Measurements from ENCODE around the gene TASOR. TPM values are rescaled to one million over a fixed set of nuclear protein-coding genes. Genes with fewer than 3 reads are reported as not detected.
"Not testable (repeated sequence)": the region's sequence is repeated elsewhere in the genome, so short reads cannot be mapped to it uniquely, and the experiment has no call there.

Gene TASOR, protein sequence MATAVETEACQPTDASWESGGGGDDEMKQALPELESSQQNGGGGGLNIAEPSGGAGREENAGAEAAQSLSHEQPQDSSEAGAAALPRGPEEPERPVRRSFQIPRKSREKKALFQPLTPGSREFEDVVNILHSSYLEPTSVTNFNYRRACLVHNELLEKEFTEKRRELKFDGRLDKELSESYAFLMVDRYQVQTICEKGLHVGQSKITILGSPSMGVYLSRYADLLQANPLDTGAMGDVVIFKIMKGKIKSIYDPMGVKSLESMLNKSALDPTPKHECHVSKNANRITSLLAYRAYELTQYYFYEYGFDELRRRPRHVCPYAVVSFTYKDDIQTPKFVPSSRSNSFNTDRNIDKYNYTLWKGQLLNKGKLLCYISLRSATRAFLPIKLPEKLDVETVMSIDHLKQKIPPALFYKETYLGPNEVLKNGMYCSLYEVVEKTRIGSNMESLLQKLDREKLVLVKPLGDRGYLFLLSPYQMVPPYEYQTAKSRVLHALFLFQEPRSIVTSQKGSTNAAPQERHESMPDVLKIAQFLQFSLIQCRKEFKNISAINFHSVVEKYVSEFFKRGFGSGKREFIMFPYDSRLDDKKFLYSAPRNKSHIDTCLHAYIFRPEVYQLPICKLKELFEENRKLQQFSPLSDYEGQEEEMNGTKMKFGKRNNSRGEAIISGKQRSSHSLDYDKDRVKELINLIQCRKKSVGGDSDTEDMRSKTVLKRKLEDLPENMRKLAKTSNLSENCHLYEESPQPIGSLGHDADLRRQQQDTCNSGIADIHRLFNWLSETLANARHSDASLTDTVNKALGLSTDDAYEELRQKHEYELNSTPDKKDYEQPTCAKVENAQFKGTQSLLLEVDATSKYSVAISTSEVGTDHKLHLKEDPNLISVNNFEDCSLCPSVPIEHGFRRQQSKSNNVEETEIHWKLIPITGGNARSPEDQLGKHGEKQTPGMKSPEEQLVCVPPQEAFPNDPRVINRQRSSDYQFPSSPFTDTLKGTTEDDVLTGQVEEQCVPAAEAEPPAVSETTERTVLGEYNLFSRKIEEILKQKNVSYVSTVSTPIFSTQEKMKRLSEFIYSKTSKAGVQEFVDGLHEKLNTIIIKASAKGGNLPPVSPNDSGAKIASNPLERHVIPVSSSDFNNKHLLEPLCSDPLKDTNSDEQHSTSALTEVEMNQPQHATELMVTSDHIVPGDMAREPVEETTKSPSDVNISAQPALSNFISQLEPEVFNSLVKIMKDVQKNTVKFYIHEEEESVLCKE (N-terminal part only)
- 32.6 TPM for polyA plus RNA-seq (2013, experiment 1 of 2; ENCODE audit: insufficient read length)
- polyA plus RNA-seq (2013, experiment 2 of 2; ENCODE audit: insufficient read length), result 37.2 TPM

DNA sequence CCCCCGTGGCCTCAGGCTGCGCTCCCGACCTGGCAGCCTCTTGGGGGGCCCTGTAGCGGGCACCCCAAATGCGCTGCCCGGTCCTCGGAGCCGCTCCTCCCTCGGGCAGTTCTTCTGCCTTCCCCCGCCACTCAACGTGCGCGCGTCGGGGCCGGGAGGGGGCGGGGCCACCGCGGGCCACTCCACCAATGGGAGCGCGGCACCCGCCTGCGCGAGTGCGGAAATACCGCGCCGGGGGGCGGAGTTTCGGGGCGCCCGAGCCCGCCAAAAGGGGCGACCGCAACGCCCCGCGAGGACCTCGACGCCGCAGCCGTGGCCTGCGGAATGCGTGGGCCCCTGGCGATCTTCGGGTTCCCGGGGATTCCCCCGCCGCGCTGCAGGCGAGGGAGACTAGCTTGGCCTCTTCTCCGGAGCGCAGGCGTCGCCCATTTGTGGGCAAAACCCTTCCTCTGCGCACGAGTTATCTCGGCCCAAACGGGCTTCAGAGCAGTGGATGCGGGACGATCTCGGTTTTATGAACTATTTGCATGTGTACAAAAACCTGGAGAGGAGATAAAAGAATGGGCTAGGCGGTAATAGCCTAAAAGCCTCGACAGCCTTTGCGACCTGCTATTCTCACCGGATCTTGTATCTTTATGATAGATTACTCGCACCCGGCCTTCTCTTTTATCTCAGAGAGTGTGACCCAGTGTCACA is at the start of gene TASOR:
TASOR (minus strand) TSS at position 144 of the 696 bp plus-strand sequence. CDS start 259 bp downstream, outside the sequence.
- peak; percentile 86 for DNase-seq

GRCh38 chr3:56732109-56732508 is 49.0 kb upstream of the TASOR start:
- no peak for DNase-seq

DNA sequence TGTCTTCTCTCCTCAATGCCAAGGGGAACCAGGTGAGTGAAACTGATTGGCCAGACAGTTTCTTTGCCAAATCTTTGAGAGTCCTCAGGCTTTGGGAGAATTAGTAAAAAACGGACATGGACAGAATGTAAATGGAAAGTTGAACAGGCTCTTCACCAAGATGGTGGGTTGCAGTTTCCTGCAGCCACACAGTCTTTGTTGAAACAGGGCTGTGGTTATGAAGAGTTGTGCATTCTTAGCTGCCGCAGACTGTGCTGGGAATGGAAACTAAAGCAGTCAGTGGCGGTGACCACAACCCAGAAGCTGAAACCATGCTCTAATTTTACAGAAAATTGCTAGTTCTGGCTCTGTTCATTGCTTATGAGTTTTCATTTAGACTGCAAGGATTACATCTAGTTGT is 42.1 kb upstream of the TASOR start:
- DNase-seq, result no peak

DNA sequence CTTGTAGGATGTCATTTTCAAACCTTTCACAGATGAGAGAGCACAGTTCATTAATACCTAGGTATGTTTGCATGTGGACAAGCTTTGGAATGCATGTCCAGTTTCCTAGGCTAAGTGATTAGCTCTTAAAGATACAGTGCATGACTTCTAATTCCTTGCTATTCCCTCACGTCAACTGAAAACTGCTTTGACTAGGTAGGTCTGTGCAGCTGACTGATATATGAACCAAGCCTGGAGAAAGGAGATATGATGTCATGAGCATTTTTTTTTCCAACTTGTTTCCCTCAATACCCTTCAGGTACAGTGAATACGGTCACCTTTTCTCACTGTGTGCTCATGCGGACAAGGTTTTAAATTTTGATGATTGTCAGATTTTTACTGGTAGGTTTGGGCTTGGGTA is 41.6 kb upstream of the TASOR start:
- DNase-seq, result no peak

DNA sequence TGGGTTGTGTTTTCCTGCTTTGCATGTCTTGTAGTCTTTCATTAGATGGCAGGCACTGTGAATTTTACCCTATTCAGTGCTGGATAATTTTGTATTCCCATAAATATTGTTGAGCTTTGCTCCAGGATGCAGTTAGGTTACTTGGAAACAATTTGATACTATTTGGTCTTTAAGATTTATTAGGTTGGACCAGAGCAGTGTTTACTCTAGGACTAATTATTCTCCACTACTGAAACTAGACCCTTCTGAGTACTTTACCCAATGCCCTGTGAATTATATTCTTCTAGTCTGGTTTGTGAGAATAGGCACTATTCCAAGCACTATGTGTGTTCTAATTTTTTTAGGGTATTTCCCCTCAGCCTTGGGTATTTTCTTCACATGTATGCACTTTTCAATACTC is 37.8 kb upstream of the TASOR start:
- DNase-seq, result no peak

DNA sequence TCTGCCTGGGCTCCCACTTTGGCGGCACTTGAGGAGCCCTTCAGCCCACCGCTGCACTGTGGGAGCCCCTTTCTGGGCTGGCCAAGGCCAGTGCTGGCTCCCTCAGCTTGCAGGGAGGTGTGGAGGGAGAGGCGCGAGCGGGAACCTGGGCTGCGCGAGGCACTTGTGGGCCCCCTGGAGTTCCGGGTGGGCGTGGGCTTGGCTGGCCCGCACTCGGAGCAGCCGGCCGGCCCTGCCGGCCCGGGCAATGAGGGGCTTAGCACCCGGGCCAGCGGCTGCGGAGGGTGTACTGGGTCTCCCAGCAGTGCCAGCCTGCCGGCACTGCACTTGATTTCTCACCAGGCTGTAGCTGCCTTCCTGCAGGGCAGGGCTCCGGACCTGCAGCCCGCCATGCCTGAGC is 35.7 kb upstream of the TASOR start:
- not testable (repeated sequence) for DNase-seq

- DNase-seq, result no peak
Observed at GRCh38 chr3:56711344-56711743, 28.3 kb upstream of the TASOR start.

GRCh38 chr3:56707412-56707811 is 24.3 kb upstream of the TASOR start:
- not testable (repeated sequence) for DNase-seq

GRCh38 chr3:56706629-56707028 is 23.6 kb upstream of the TASOR start:
- no peak for DNase-seq

GRCh38 chr3:56704706-56705105 is 21.6 kb upstream of the TASOR start:
- DNase-seq, result no peak

DNA sequence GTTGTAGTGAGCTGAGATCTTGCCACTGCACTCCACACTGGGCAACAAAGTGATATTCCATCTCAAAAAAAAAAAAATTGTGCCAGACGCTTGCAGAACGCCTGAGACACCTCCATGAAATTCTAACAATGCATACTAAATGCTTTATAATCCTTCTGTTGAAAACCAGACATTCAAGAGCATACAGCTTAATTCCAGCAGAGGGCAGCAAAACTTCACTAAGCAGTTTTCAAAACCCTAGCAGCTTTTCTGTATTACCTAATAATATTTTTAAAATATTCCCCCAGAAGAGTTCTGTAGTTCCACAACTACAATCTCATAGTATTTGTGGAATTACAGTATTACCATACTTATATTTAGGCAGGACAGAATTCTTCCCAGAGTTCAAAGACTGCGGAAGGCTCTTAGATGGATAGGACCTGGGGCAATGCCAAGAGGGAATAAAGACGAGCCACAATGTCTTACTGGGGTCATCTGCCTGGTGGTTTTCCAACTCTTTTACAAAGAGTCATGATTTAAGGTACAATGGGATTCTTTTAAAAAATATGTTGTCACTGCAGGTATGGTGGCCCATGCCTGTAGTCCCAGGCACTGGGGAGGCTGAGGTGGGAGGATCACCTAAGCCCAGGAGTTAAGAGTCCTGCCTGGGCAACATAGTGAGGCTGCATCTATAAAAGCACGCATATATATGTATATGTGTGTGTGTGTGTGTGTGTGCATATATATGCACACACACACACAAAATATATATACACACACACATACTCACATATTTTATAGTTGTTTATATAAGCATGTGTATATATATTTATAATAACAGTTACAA is 19.6 kb upstream of the TASOR start:
- DNase-seq, result peak; percentile 65

DNA sequence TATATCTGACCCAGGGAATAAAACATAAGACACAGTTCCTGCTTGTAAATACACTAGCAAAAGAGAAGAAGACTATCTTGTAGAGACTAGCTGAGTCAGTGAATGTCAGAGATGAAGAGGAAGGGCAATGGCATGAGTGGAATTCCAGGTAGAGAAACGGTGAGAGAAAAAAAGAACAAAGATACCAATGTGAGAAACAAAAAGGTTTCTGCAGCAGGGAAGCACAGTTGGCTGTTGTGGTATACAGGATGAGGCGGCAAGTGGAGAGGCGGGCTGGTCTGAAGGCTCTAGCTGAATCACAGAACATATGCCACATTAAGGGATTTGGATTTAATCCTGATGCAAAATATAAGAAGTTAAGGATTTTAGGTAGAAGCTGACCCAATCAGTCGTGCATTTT is 17.1 kb upstream of the TASOR start:
- no peak for DNase-seq

- no peak for DNase-seq
Observed at GRCh38 chr3:56694867-56695683, 12.0 kb upstream of the TASOR start.

- no peak for DNase-seq
Observed at GRCh38 chr3:56693750-56694149, 10.7 kb upstream of the TASOR start.

DNA sequence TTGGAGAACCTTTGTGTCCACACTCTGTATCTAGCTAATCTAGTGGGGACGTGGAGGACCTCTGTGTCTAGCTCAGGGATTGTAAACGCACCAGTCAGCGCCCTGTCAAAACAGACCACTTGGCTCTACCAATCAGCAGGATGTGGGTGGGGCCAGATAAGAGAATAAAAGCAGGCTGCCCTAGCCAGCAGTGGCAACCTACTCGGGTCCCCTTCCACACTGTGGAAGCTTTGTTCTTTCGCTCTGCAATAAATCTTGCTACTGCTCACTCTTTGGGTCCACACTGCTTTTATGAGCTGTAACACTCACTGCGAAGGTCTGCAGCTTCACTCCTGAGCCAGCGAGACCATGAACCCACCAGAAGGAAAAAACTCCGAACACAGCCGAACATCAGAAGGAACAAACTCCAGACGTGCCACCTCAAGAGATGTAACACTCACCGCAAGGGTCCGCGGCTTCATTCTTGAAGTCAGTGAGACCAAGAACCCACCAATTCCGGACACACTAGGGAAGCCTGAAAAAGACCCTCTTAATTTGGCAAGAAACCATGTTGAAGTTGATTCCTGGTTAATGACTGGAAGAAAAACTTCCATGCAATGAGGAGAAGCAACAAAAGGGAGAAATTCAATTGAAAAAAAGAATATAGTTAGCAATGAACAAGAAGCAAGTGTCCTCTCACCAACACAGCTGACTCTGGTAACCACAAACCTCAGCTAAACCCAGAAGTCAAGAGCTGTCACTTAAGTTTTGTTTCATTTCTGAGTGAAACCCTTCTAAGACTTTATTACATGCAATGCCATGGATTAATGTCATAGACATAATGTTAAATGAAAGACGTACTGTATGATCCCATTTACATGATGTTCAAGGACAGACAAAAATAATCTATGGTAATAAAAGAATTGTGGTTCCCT is 9.7 kb upstream of the TASOR start:
- DNase-seq, result not testable (repeated sequence)

DNA sequence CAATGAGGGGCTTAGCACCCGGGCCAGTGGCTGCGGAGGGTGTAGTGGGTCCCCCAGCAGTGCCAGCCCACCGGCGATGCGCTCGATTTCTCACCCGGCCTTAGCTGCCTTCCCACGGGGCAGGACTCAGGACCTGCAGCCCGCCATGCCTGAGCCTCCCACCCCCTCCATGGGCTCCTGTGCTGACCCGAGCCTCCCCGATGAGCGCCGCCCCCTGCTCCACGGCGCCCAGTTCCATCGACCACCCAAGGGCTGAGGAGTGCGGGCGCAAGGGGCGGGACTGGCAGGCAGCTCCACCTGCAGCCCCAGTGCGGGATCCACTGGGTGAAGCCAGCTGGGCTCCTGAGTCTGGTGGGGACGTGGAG is 8.9 kb upstream of the TASOR start:
- DNase-seq, result not testable (repeated sequence)

DNA sequence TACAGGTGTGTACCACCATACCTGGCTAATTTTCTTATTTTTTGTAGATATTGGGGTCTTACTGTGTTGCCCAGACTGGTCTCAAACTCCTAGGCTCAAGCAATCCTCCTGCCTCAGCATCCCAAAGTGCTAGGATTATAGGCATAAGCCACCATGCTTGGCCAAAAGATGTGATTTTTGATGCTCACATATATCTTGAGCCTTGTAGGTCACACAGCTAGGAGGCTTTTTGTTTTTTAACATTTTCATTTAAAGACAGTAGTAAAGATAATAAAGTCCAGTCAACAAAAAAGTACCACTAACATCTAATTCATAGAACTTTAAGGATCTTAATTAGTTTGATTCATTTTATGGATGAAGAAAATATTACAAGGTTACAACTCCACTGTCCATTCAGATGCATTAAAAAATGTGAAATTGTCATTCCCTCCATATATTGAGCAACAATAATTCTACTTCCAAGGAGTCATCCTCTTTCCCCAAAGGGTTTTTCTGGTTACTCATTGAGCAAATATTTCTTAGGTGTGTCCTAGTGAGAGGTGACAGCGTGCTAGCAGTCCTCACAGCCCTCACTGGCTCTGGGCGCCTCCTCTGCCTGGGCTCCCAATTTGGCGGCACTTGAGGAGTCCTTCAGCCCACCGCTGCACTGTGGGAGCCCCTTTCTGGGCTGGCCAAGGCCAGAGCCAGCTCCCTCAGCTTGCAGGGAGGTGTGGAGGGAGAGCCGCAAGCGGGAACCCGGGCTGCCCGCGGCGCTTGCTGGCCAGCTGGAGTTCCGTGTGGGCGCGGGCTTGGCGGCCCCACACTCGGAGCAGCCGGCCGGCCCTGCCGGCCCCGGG is 8.3 kb upstream of the TASOR start:
- DNase-seq, result peak; percentile 2

DNA sequence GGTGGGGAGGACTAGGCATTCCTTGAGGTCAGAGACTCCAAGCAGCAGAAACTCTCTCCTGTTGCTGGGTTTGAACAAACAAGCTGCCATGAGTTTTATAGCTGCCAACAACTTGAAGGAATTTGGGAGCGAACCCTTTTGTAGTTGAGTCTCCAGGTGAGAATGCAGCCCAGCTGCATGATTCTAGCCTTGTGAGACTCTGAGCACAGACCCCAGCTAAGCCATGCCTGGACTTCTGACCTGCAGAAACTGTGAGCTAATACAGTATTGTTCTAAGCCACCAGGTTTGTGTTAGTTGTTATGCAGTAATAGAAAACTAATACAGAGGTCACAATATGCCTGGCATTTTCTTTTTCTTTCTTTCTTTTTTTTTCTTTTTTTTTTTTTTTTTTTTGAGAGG is 6.2 kb upstream of the TASOR start:
- no peak for DNase-seq
